Measurements from ENCODE around the gene NBL1.
"Not testable (repeated sequence)": the region's sequence is repeated elsewhere in the genome, so short reads cannot be mapped to it uniquely, and the experiment has no call there.

The NBL1 gene

GRCh38 chr1:19622204-19622603 is 21.9 kb upstream of the NBL1 start:
- TF ChIP-seq, protein P1, sequence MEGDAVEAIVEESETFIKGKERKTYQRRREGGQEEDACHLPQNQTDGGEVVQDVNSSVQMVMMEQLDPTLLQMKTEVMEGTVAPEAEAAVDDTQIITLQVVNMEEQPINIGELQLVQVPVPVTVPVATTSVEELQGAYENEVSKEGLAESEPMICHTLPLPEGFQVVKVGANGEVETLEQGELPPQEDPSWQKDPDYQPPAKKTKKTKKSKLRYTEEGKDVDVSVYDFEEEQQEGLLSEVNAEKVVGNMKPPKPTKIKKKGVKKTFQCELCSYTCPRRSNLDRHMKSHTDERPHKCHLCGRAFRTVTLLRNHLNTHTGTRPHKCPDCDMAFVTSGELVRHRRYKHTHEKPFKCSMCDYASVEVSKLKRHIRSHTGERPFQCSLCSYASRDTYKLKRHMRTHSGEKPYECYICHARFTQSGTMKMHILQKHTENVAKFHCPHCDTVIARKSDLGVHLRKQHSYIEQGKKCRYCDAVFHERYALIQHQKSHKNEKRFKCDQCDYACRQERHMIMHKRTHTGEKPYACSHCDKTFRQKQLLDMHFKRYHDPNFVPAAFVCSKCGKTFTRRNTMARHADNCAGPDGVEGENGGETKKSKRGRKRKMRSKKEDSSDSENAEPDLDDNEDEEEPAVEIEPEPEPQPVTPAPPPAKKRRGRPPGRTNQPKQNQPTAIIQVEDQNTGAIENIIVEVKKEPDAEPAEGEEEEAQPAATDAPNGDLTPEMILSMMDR (conservative IDR thresholded peaks at IDR 0.05; ENCODE audit: low read depth, low read length), result no peak
- DNase-seq (ENCODE audit: low read depth), result no peak
- H3K4me3 ChIP-seq (ENCODE audit: low read length), result no peak overlapping the region

DNA sequence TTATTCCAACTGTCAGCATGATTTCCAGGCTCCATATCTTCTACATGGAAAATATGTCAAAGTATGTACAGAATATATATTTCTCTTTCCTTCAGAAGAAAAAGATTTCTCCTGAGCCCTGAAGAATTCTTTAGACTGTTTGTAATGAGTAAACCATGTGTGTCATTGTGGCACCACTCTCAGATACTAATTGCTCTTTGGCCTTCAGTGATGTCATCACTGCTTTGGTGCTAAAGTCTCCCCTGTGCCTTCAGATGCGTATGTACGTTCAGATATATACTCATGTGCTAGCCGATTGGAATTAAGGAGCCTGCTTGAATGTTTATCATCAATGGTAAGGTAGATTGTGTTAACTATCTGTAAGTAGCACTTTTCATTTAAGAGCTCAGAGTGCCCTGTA is 20.6 kb upstream of the NBL1 start:
- DNase-seq (ENCODE audit: low read depth), result no peak
- TF ChIP-seq, protein P1 (conservative IDR thresholded peaks at IDR 0.05; ENCODE audit: low read depth, low read length), result no peak
- no peak overlapping the region for H3K4me3 ChIP-seq (ENCODE audit: low read length)

DNA sequence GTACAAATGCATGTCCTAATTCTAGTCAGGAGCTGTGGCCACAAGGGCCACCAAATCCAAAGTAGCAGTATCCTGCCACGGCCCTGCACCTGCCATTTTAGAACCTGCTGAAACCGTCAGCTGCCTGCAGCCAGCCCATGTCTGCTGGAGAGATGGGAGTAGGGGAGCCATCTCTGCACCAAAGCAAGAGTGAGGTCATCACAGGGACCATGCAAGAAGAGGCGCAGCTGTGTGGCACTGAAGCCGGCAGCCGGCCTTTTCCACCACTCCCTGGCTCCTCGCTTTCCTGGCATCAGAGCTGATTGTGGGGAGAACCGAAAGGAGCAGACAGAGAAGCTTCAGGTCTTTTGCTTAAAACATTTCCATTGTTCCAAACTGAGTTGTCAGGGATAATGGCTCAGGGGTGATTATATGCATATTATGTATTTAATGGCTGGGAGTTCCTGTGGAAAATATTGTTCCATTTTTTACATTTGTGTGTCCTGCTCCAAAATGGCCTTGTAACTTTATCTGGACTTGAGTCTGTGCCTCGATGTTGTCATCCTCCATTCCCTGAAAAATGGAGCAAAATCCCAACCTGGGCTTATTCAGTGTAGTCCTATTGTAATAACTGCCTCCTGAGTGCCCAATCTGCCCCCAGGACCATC is 18.7 kb upstream of the NBL1 start:
- TF ChIP-seq, protein P1 (conservative IDR thresholded peaks at IDR 0.05; ENCODE audit: low read depth, low read length), result no peak
- H3K4me3 ChIP-seq (ENCODE audit: low read length), result no peak overlapping the region
- DNase-seq (ENCODE audit: low read depth), result no peak

GRCh38 chr1:19628879-19629278 is 15.2 kb upstream of the NBL1 start:
- DNase-seq (ENCODE audit: low read depth), result no peak
- H3K4me3 ChIP-seq (ENCODE audit: low read length), result no peak overlapping the region
- TF ChIP-seq, protein P1 (conservative IDR thresholded peaks at IDR 0.05; ENCODE audit: low read depth, low read length), result no peak

- H3K4me3 ChIP-seq (ENCODE audit: low read length), result no peak overlapping the region
- no peak for DNase-seq (ENCODE audit: low read depth)
- TF ChIP-seq, protein P1 (conservative IDR thresholded peaks at IDR 0.05; ENCODE audit: low read depth, low read length), result no peak
Observed at GRCh38 chr1:19629357-19629756, 14.8 kb upstream of the NBL1 start.

DNA sequence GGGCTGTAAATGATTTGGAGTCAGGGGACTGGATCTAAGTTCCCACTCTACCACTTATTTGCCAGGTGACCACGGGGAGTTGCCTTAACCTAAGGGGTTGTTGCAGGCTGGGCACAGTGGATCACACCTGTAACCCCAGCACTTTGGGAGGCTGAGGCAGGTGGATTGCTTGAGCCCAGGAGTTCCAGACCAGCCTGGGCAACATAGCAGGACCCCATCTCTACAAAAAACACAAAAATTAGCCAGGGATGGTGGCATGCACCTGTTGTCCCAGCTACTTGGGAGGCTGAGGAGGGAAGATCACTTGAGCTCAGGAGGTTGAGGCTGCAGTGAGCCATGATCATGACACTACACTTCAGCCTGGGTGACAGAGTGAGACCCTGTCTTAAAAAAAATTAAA is 13.9 kb upstream of the NBL1 start:
- not testable (repeated sequence) for DNase-seq (ENCODE audit: low read depth); H3K4me3 ChIP-seq (ENCODE audit: low read length)

GRCh38 chr1:19630720-19631395 is 13.3 kb upstream of the NBL1 start:
- no peak for DNase-seq (ENCODE audit: low read depth)
- TF ChIP-seq, protein P1 (conservative IDR thresholded peaks at IDR 0.05; ENCODE audit: low read depth, low read length), result no peak
- H3K4me3 ChIP-seq (ENCODE audit: low read length), result no peak overlapping the region
